Activated naive CD8-positive, alpha-beta T cell treated with anti-CD3 and anti-CD28 coated beads for 36 hours (primary cell): ENCODE measurements around the gene SCART1. TPM values are rescaled to one million over a fixed set of nuclear protein-coding genes. Genes with fewer than 3 reads are reported as not detected.
"Not testable (repeated sequence)": the region's sequence is repeated elsewhere in the genome, so short reads cannot be mapped to it uniquely, and the experiment has no call there.

ENCODE experiments used
- DNase-seq: peaks from one replicate; pipeline ENCODE4 v3.0.0; 2021
- H3K27ac Mint-ChIP-seq: one replicate; pipeline ENCODE4 v1.8.0; 2022; ENCODE audit warnings: mild to moderate bottlenecking, moderate library complexity, mixed read lengths
- H3K27me3 Mint-ChIP-seq: one replicate; pipeline ENCODE4 v1.8.0; 2022; ENCODE audit warnings: mild to moderate bottlenecking, mixed read lengths
- H3K36me3 Mint-ChIP-seq: one replicate; pipeline ENCODE4 v1.8.0; 2021; ENCODE audit warnings: mild to moderate bottlenecking, mixed read lengths
- H3K4me1 Mint-ChIP-seq: one replicate; pipeline ENCODE4 v1.8.0; 2021; ENCODE audit warnings: mixed read lengths
- H3K4me3 Mint-ChIP-seq: one replicate; pipeline ENCODE4 v1.8.0; 2022; ENCODE audit warnings: mild to moderate bottlenecking, moderate library complexity, mixed read lengths
- H3K9me3 Mint-ChIP-seq: one replicate; pipeline ENCODE4 v1.8.0; 2022; ENCODE audit warnings: mixed read lengths
- total RNA-seq, 2 experiments: library from RNA; stranded (reverse); gene quantifications; one replicate each; pipeline ENCODE4 v1.2.3, GENCODE V29; 2021

Gene SCART1
- under 1 TPM; 0.28 to 0.45 TPM for total RNA-seq

DNA sequence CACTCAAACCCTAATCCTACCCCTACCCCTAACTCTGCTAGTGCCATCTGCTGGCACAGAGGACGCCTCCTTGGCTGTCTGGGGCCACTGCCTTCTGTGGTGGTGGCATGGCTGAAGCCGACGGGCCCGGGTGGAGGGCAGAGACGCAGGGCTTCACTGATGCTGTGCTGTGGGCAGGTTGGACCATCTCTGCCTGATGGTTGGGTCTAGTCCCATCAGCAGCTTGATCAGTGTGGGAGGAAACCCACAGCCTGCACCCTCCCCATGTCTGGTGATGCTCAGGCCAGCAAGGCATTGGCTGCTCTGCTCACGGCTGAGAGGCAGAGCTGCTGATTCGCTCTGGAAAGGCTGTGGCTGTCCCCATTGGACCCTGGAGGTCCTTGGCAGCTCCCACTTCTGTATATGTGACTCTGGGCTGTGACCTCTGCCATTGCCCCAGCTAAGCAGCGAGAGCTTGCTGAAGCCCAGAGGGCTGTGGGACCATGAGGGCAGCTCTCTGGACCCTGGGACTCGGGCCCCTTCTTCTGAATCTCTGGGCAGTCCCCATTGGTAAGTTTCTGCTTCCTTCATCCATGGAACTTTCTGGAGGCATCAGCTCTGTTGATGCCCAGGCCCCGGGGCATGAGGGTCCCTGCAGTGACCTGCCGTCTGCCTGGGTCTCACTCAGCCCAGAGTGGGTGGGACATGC, at the start of gene SCART1:
TSS of gene SCART1 (plus strand) at position 430 of the 688 bp plus-strand sequence. CDS start at position 483, 53 bp downstream.
- peaks cover 7% of the 10 kb centered on the region for H3K9me3 Mint-ChIP-seq
- H3K4me3 Mint-ChIP-seq: no peak within 1 kb of the TSS
- H3K4me1 Mint-ChIP-seq: no peaks in the 10 kb centered on the region
- no peak for DNase-seq
- peaks cover under 1% of the 10 kb centered on the region for H3K36me3 Mint-ChIP-seq
- H3K27ac Mint-ChIP-seq: no peak within 1 kb of the TSS
- H3K27me3 Mint-ChIP-seq: peaks cover under 1% of the 10 kb centered on the region

DNA sequence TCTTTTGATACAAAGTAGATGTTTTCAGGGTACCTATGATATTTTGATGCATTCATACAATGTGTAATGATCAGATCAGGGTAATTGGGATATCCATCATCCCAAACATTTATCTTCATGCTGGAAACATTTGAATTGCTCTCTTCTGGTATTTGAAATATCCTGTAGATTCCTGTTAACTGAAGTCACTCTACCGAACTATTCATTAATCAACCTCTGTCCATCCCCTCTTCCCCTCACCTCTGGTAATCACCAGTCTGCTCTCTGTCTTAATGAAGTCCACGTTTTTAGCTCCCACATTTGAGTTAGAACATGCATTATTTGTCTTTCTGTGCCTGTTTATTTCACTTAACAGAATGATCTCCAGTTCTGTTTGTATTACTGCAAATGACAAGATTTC, 48.5 kb upstream of the SCART1 start:
- peaks cover 64% of the 10 kb centered on the region for H3K36me3 Mint-ChIP-seq
- peaks cover under 1% of the 10 kb centered on the region for H3K9me3 Mint-ChIP-seq
- no peak for DNase-seq
- H3K27me3 Mint-ChIP-seq: no peaks in the 10 kb centered on the region
- H3K27ac Mint-ChIP-seq: no peak overlapping the region
- H3K4me1 Mint-ChIP-seq: peaks cover 48% of the 10 kb centered on the region
- no peak overlapping the region for H3K4me3 Mint-ChIP-seq

DNA sequence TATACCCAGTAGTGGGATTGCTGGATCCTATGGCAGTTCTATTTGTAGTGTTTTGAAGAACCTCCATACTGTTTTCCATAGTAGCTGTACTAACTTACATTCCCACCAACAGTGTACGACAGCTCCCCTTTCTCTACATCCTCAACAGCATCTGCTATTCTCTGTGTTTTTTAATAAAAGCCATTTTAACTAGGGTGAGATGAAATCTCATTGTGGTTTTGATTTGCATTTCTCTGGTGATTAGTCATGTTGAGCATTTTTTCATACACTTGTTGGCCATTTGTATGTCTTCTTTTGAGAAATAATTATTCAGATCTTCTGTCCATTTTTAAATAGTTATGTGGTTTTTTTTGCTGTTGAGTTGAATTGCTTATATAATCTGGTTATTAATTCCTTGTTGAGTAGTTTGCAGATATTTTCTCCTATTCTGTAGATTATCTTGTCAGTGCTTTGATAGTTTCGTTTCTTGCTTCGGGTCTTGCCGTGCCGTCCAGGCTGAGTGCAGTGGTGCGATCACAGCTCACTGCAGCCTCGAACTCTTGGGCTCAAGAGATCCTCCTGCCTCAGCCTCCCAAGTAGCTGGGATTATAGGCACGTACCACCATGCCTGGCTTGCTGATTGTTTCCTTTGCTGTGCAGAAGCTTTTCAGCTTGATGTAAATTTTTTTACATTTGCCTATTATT, 47.8 kb upstream of the SCART1 start:
- H3K36me3 Mint-ChIP-seq: peaks cover 68% of the 10 kb centered on the region
- H3K27ac Mint-ChIP-seq: no peak overlapping the region
- DNase-seq: no peak
- H3K9me3 Mint-ChIP-seq: peaks cover 6% of the 10 kb centered on the region
- H3K4me3 Mint-ChIP-seq: no peak overlapping the region
- H3K27me3 Mint-ChIP-seq: no peaks in the 10 kb centered on the region
- peaks cover 41% of the 10 kb centered on the region for H3K4me1 Mint-ChIP-seq

DNA sequence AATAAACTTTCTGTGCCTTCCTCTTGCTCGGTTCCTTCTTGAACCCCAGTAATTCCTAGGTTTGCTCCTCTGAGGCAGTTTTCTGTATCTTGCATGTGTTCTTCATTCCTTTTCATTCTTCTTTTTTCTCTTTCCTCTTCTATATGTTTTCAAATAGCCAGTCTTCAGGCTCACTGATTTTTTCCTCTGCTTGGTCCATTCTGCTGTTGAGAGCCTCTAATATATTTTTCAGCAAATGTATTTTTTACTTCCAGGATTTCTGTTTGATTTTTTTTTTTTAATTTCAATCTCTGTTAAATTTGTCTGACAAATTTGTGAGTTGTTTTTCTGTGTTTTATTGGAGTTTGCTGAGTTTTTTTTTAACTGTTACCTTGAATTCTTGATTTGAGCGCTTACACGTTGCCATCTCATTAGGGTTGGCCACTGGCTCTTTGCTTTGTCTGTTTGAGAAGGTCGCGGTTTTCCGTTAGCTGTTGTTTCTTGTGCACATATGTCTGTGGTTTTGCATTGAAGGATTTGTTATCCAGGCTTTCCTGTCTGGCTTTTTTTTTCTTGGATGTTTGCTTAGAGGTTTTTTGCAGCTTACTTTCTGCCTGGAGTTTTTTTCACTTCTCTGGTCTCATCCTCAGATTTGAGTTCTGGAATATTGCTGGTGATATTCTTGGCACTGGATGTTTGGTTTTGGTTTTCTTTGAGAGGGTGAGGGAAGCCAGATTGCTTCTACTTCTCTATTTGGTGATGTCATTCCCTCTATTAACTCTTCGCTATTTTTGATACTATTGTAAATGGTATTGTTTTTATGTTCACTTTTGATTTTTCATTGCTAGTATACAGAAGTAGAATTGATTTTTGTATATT, 42.0 kb upstream of the SCART1 start:
- Mint-ChIP-seq H3K4me3 (no peak overlapping the region), H3K36me3 (peaks cover 89% of the 10 kb centered on the region)

DNA sequence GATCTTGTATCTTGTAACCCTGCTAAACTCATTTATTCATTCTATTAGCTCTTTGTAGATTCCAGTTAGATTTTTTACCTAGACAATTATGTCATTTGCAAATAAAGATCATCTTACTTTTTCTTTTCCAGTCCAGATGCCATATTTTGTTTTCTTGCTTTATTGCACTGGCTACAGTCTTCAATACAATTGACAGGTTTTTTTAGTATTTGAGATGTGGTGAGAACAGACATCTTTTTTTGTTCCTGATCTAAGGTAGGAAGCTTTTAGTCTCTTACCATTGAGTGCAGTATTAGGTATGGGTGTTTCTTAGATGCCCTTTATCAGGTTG, 41.4 kb upstream of the SCART1 start:
- no peak for DNase-seq
- H3K4me1 Mint-ChIP-seq: peaks cover 12% of the 10 kb centered on the region
- H3K36me3 Mint-ChIP-seq: peaks cover 83% of the 10 kb centered on the region
- no peak overlapping the region for H3K4me3 Mint-ChIP-seq
- no peaks in the 10 kb centered on the region for H3K27me3 Mint-ChIP-seq
- H3K9me3 Mint-ChIP-seq: peaks cover 32% of the 10 kb centered on the region
- H3K27ac Mint-ChIP-seq: no peak overlapping the region

More for the DNA sequence above, 42.0 kb upstream of the SCART1 start:
- Mint-ChIP-seq H3K4me1 (peaks cover 16% of the 10 kb centered on the region), H3K9me3 (peaks cover 32% of the 10 kb centered on the region), H3K27ac (no peak overlapping the region), H3K27me3 (no peaks in the 10 kb centered on the region)
- DNase-seq: no peak

DNA sequence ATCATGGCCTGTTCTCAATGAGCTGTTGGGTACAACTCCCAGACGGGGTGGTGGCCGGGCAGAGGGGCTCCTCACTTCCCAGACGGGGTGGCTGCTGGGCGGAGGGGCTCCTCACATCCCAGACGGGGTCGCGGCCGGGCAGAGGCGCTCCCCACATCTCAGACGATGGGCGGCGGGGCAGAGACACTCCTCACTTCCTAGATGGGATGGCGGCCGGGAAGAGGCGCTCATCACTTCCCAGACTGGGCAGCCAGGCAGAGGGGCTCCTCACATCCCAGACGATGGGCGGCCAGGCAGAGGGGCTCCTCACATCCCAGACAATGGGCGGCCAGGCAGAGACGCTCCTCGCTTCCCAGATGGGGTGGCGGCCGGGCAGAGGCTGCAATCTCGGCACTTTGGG, 39.3 kb upstream of the SCART1 start:
- Mint-ChIP-seq H3K36me3 (peaks cover 70% of the 10 kb centered on the region), H3K9me3 (peaks cover 32% of the 10 kb centered on the region)
- H3K4me1 Mint-ChIP-seq, H3K27ac Mint-ChIP-seq, H3K27me3 Mint-ChIP-seq, H3K4me3 Mint-ChIP-seq, DNase-seq: not testable (repeated sequence)

DNA sequence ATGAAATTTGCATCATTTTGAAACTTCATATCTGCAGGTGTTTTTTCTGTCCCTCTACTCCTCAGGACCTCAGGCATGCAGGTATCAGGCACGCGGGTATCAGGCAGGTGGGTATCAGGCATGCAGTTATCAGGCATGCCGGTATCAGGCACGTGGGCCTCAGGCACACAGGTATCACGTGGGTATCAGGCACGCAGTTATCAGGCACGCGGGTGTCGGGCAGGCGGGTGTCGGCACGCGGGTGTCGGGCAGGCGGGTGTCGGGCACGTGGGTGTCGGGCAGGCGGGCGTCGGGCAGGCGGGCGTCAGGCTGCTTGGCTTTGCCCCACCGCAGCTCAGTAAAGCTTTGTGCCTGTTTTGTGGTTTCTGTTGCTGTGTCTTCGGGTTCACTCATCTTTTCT, 38.0 kb upstream of the SCART1 start:
- peaks cover 58% of the 10 kb centered on the region for H3K36me3 Mint-ChIP-seq
- H3K27me3 Mint-ChIP-seq: no peaks in the 10 kb centered on the region
- no peak for DNase-seq
- H3K27ac Mint-ChIP-seq: no peak overlapping the region
- H3K9me3 Mint-ChIP-seq: peaks cover 27% of the 10 kb centered on the region
- H3K4me3 Mint-ChIP-seq: no peak overlapping the region
- H3K4me1 Mint-ChIP-seq: no peaks in the 10 kb centered on the region

DNA sequence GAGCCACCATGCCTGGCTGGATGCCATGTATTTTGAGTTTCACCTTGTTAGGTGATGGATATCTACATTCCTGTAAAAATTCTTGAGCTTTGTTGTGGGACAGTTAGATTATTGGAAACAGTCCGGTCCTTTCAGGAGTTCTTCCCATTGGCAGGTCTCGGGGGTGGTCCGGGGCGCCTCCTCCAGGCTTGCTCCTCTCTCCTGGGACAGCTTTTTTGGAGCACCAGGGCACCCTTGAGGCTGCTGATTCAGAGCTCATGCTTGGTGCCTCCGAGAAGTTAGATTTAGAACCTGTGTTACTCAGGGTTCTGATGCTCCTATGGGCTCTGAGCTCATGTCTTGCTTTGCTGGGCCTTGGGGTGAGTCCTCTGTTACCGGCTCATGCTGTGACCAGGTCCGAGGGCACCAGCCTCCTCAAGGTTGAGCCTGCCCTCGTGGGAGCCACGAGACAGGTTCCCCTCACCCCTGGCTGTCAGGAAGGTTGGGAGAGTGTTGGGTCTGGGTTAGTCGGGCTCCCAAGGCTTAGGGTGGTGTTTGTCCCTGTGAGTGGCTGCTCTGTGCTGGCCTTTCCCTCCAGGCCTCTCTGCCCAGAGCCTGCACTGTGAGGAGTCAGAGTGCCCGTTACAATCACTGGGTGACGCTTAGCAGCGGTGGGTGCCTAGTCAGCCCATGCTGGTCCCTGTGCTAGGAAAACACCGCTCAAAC, 35.3 kb upstream of the SCART1 start:
- Mint-ChIP-seq H3K4me3 (no peak overlapping the region), H3K9me3 (peaks cover 6% of the 10 kb centered on the region), H3K27me3 (peaks cover under 1% of the 10 kb centered on the region), H3K36me3 (peaks cover 32% of the 10 kb centered on the region), H3K27ac (peak overlapping the region; percentile 34), H3K4me1 (no peaks in the 10 kb centered on the region)
- DNase-seq: no peak

DNA sequence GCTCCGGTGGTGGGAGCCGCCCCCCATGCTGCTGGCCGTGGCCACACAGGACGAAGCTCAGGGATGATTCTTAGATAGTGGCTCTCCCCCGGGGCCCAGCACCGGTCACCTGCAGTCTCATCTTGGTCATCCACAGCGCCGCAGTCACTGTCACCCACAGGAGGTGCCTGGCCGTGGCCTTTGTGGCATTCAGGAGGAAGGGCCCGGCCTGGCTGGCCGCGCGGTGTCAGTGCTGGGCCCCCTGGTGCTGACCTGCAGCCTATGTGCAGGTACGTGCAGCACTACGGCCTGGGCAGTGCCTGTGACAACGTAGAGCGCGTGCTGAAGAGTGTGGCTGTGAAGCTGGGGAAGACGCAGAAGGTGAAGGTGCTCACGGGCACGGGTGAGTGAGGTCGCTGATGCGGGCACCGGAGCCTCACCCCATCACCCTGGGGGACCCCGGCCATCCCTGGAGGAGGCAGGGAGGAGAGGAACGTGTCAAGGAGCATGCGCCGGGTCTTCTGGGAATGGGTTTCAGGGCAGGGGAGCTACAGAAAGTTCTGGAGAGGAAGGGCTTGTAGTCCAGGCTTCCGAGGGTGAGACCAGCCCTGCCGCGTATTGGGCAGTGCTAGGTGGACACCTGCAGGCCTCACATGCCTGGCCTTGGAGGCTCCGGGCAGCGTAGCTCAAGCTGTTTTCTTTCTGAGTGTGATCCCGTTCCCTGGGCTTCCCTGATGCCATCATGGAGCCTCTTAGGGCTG, 34.4 kb upstream of the SCART1 start:
- Mint-ChIP-seq H3K4me3 (no peak overlapping the region), H3K27ac (peak overlapping the region; percentile 26), H3K36me3 (peaks cover 24% of the 10 kb centered on the region), H3K9me3 (peaks cover 5% of the 10 kb centered on the region), H3K27me3 (peaks cover 3% of the 10 kb centered on the region), H3K4me1 (no peaks in the 10 kb centered on the region)
- no peak for DNase-seq

DNA sequence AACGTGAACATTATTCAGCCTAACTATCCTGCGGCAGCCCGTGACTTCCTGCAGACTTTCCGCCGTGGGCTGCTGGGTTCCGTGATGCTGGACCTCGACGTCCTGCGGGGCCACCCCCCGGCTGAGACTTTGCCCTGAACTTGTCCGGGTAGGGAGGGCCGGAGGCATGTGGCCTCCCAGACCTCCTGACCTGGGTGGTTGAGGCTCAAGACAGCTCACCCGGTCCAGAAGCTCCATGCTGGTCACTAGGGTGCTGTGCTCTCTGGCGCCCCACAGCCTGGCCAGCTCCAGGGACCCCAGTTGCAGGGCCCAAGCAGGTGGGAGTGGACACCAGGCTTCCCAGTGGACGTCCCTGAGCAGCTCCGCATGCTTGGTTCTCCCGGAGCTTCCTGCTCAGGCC, 33.7 kb upstream of the SCART1 start:
- Mint-ChIP-seq H3K9me3 (peaks cover 5% of the 10 kb centered on the region), H3K27ac (no peak overlapping the region), H3K27me3 (peaks cover 3% of the 10 kb centered on the region), H3K4me3 (no peak overlapping the region), H3K4me1 (no peaks in the 10 kb centered on the region), H3K36me3 (peaks cover 18% of the 10 kb centered on the region)
- no peak for DNase-seq

DNA sequence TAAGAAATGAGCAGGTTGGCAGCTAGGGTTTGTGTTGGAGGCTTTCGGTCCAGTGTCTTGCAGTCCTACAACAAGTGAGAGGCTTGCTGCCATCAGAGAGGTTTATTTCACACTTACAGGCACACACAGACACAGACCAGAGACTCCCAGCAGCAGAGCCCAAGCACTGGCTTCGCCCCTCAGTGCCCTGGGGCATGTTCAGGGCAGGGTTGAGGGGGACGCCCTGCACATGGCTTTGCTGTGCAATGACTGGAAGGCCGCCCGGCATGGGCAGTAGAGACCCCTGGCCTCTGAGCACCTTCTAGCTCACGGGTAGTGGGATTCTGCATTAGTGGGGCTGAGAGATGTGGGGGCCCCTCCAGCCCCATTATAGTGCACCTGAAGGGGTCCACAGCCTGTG, 33.2 kb upstream of the SCART1 start:
- peaks cover under 1% of the 10 kb centered on the region for H3K9me3 Mint-ChIP-seq
- no peak overlapping the region for H3K27ac Mint-ChIP-seq
- H3K4me1 Mint-ChIP-seq: no peaks in the 10 kb centered on the region
- no peak for DNase-seq
- H3K4me3 Mint-ChIP-seq: no peak overlapping the region
- H3K36me3 Mint-ChIP-seq: peaks cover 12% of the 10 kb centered on the region
- peaks cover 3% of the 10 kb centered on the region for H3K27me3 Mint-ChIP-seq

DNA sequence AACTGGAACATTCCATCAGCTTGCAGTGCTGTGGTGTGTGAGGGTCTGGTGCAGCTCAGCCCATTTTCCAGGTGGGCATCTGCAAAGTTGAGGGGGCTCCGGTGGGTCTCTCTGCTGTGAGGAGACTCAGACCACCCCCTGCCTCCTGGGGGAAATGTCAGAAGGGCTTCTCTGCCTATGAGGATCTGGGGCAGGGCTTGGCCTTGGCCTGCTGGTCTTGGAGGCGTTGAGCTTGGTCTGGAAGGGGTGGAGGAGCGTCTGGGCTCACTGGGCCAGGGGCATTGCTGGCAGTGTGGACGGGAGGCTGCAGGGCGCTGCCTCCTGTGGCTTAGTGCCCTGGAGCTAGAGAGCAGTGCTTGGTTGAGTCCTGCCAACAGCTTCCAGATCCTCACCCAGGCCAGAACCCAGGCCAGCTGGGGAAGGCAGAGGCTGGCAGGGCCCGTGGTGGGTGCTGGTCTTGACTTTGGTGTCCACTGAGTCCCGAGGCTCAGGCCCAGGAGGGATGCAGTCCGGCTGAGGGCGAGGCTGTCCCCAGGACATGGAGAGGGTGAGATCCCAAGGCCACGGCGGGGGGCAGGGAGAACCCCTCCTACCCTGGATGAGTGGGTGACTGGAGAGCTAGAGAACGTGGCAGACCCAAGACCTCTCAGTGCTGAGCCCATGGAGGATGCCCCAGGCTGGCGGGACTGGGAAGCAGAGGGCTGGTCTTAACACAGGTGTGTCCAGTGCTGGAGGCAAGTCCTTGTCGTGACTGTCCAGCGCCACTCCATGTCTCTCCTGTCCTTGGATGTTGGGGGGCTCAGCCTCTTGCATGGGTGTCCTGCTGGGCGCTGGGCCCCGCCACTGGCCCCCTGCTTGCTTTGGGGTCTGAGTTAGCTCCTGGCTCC, 32.2 kb upstream of the SCART1 start:
- no peak for DNase-seq
- Mint-ChIP-seq H3K4me1 (no peaks in the 10 kb centered on the region), H3K27me3 (peaks cover 3% of the 10 kb centered on the region), H3K9me3 (no peaks in the 10 kb centered on the region), H3K4me3 (no peak overlapping the region), H3K36me3 (peaks cover 6% of the 10 kb centered on the region), H3K27ac (no peak overlapping the region)

DNA sequence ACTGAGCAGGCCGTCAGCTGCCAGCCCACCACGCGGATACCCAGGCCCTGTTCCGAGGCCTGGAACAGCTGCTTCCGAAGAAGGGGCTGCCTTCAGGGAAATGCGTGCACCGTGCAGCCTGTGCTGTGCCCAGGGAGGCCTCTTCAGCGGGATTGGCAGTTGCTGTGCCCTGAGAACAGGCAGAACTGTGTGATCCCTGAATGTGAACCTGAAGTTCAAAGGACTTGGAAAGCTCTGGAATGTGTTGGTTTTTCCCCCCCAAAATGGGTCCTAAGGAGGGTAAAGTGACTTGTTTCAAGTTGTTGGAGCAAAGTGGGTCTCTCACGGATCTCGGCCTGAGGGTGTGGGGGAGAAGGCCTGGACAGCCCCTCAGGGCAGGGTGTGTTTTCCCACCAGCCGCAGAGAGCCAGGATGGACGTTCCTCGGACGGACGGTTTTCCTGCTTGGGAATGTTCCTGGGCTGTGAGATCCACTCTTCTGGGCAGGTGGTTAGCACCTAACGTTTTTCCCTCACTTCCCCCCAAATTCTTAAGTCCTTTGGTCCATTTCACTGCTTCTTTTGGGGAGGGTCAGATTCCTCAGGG, 31.4 kb upstream of the SCART1 start:
- no peak overlapping the region for H3K27ac Mint-ChIP-seq
- H3K4me3 Mint-ChIP-seq: no peak overlapping the region
- DNase-seq: no peak
- peaks cover 3% of the 10 kb centered on the region for H3K27me3 Mint-ChIP-seq
- peaks cover 6% of the 10 kb centered on the region for H3K36me3 Mint-ChIP-seq
- H3K4me1 Mint-ChIP-seq: no peaks in the 10 kb centered on the region
- no peaks in the 10 kb centered on the region for H3K9me3 Mint-ChIP-seq
